Activated CD8-positive, alpha-beta memory T cell treated with anti-CD3 and anti-CD28 coated beads for 48 hours (primary cell): ENCODE measurements around the gene BACE2.
"Not testable (repeated sequence)": the region's sequence is repeated elsewhere in the genome, so short reads cannot be mapped to it uniquely, and the experiment has no call there.

Source experiments
- DNase-seq, 3 experiments: peaks; one replicate each; pipeline ENCODE4 v3.0.0-alpha.2; 2020; ENCODE audit warnings: low read depth in 2 of 3, low spot score in 2 of 3

The BACE2 gene

DNA sequence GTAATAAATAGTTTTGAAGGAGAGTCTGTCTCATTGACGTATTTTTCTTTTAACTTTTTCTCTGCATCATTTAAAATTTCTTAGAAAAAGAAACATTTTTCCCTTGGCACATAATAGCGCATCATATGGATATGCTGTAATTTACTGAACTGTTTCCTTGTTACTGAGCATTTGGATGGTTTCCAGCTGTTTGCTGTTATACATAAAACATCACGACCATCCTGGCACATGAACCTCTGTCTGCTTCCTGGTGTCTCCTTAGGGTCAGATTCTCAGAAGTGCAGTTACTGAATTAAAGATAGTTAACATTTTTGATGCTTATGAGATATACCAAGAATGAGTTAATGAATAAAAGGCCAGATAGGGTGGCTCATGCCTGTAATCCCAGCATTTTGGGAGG lies 67.2 kb downstream of the BACE2 start:
- no peak for DNase-seq

DNA sequence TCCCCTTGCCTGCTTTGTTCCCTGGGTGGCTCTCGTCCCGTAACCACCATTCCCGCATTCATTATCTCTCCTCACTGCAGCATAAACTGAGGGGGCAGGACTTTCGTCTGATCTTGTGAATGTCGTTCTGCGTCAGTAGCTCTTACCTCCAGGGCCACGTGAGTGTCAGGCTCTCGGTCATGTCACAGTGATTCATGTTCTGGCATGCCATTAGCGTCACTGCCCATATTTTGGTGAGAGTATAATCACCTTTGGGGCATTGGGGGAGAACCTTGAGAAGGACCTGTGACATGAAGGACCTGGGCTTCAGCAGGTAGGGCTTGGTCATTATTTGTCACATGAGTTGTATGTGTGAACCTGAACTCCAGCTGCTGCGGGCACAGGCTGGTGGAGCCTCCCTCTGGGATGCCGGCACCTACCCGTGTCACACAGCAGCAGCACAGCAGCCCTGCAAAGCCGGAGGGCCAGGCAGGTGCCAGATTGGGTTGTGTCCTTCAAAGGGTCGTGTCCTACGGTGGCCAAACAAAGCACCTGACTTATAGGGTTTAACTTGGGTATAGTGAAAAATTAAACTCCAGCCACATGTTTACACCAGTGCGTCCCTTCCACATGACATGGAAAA lies 68.5 kb downstream of the BACE2 start:
- no peak for DNase-seq

DNA sequence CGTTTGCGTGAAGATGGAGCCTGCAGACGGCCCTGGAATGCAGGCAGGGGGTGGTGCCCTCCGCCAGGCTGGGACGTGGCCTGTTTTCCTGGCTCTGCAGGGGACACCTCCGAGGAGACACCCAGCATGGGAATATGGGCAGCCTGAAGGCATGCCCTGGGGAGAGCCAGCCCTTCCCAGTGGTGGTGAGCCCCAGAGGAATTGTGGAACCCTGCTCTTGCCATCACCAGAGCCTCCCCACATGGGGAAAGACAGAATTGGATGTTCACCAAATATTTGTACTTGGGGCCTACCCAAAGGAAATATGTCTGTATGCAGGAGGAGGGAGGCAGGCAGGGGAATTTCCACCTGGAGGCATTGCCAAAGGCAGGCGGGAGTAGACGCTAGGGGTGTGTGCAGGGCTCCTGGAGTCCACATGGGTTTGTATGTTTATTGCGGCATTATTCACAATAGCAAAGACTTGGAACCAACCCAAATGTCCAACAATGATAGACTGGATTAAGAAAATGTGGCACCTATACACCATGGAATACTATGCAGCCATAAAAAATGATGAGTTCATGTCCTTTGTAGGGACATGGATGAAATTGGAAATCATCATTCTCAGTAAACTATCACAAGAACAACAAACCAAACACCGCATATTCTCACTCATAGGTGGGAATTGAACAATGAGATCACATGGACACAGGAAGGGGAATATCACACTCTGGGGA lies 70.3 kb downstream of the BACE2 start:
- DNase-seq, result not testable (repeated sequence)

DNA sequence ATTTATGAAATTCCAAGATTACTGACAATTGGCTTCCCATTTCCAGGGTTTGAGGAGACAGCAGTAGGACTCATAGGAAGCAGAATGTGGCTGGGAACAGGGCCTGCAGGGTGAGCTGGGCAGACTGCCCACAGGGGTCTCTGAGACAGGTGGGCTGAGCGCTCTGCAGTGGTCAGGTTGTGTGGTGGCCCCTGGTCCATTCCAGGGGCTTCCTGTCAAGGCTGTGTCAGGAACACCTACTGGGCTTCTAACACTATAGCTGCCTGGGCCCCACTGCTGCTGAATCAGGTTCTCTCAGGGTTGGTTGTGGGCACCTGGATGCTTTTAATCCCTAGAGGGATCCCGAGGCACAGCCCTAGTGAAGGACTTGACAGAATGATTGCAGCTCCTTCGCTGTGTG lies 72.1 kb downstream of the BACE2 start:
- DNase-seq, result no peak

DNA sequence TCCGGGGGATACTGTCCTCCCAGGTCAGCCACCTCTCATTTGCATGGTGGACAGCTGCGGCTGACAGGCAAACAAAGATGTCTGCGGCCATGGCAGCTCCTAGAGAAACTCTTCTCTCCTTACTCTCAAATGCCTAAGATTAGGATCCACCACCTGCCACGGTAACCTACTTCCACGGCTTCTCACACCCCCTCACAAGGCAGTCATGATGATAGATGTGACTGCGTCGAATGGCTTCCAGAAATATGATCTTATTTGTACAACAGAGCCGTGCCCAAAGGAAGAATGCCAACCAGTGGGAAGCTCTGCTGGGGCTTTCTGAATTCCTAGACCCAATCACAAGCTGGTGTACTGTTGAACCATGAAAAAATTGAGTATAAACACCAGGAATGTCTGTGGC lies 73.4 kb downstream of the BACE2 start:
- no peak for DNase-seq

DNA sequence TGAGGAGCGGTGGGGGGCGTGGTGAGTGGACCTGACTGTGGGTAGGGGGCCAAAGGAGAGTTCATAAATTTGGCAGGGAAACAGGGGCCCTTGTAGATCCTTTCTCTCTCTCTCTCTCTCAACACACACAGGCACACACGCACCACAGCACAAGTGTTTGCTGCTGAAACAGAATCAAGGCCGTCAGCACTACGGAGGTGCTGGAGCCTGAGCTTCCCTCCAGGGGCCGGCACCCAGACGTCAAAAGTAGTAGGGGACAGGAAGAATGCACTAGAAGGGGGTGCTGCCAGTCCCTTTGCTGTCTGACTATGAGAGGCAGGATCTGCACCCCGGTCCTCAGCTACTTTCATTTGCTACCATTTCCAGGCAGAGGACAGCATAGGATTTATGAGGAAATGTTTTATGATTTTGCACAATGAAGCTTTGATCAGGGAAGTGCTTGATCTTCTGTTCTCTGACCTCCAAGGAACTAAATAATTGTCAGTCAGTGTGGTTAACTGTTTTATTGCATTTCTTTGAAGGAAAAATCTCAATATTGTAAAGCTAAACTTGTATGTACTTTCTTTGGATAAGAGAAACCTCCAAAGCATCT lies 74.4 kb downstream of the BACE2 start:
- no peak for DNase-seq

DNA sequence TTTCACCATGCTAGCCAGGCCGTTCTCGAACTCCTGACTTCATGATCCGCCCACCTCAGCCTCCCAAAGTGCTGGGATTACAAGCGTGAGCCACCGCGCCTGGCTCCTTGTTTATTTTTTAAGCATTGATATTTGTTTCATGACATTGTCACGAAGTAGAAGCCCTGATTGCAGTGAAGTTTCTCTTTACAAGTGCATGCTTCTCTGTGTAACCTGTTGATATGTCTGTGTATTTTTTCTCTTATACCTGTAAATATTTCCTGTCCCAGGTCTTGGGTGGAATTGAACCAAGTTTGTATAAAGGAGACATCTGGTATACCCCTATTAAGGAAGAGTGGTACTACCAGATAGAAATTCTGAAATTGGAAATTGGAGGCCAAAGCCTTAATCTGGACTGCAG lies 75.1 kb downstream of the BACE2 start:
- no peak for DNase-seq

DNA sequence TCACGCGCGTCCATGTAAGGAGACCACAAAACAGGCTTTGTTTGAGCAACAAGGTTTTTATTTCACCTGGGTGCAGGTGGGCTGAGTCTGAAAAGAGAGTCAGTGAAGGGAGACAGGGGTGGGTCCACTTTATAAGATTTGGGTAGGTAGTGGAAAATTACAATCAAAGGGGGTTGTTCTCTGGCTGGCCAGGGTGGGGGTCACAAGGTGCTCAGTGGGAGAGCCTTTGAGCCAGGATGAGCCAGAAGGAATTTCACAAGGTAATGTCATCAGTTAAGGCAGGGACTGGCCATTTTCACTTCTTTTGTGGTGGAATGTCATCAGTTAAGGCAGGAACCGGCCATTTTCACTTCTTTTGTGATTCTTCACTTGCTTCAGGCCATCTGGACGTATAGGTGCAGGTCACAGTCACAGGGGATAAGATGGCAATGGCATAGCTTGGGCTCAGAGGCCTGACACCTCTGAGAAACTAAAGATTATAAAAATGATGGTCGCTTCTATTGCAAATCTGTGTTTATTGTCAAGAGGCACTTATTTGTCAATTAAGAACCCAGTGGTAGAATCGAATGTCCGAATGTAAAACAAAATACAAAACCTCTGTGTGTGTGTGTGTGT lies 76.4 kb downstream of the BACE2 start:
- not testable (repeated sequence) for DNase-seq

DNA sequence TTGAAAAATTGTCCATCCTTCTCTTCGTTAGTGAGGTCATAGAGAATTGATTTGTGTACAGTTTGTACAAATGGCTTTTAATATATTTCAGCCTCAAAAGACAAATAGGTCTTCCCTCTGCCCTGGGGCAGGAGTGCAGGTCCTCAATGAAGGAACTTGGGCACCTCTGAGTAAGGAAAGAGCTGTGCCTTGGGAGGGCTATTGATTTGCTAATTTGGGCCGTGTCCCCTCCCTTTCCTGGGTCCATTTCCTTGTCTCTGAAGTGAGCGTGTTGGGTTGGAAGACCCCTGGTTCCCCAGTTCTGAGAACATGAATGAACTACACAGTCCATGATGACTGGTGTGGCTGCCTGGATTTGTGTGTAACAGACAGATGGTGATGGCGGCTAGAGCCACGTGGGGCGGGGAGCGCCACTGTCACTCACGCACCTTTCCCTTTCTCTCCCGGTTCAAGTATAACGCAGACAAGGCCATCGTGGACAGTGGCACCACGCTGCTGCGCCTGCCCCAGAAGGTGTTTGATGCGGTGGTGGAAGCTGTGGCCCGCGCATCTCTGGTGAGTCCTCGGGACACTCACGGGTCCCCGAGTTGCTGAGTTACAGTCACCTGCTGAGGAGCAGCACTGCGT lies 77.7 kb downstream of the BACE2 start:
- no peak for DNase-seq

DNA sequence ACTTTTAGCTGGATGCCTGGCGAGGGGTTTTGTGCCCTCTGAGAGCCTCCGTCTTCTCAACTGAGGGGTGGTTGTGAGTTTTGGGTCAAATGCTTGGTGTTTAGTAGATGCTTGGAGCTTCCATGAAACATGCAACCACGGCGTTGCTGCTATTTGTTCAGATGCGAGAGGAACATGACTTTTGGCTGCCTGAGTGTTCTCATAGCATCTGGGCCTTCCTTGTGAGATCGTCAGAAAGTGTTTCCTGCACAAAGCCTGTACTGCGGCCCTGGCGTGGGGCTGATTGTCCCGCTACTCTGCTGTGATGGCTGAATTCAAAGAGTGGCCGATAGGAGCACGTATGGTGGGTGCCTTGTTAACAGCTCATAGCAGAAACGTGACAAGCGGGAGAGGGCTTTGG lies 78.8 kb downstream of the BACE2 start:
- no peak for DNase-seq

DNA sequence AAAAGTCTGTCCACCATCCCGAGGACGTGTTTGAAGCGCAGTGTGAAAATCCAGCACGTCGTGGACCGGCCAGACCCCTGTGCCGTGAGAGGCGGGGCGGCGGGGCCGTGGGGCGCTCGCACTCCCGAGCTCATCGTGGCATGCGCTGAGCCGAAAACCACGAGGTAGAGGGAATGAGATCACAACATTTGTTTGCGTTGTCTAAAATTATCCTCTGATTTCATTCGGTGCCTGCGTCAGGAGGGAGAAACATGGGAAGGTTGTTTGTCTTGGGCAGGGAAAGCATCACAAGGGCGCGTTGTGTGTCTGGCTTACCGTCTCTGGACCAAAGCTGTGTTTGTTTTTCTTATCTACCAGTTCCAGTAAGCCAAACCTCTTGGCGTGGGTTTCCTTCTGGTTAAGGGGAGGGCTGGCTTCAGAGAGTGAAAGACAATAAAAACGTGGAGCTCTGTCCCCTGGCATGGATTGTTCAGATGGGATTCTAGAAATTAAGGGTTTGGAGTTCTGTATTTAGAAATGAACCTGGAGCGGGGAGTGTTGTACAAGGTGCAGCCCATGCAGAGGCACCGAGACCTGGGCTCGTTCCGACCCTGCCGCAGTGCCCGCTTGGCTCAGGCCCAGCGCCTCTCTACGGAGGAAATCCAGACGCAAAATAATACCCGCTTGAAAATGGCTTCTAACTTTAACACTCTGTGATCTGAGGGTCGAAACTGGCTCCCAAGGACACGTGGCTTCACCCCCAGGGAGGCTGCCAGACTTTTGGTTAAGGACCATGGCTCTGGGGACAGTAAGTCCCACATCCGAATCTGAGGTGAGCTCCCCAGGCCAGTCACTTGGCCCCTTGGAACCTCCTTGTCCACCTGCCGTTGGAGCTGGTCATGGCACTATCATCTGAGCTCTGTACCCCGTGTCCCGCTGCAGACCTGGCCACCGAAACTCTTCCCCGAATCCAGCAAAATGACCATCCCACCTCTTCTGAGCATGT lies 79.9 kb downstream of the BACE2 start:
- DNase-seq, result no peak

DNA sequence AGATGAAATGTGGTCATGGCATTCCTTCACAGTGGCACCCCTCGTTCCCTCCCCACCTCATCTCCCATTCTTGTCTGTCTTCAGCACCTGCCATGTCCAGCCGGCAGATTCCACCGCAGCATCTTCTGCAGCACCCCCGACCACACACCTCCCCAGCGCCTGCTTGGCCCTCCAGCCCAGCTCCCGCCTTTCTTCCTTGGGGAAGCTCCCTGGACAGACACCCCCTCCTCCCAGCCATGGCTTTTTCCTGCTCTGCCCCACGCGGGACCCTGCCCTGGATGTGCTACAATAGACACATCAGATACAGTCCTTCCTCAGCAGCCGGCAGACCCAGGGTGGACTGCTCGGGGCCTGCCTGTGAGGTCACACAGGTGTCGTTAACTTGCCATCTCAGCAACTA lies 81.5 kb downstream of the BACE2 start:
- DNase-seq, result no peak

DNA sequence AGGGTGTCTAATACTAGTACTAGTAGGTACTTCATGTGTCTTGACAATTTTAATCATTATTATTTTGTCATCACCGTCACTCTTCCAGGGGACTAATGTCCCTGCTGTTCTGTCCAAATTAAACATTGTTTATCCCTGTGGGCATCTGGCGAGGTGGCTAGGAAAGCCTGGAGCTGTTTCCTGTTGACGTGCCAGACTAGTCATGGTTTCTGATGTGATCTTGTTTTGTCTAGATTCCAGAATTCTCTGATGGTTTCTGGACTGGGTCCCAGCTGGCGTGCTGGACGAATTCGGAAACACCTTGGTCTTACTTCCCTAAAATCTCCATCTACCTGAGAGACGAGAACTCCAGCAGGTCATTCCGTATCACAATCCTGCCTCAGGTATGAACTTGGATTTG lies 82.6 kb downstream of the BACE2 start:
- no peak for DNase-seq

DNA sequence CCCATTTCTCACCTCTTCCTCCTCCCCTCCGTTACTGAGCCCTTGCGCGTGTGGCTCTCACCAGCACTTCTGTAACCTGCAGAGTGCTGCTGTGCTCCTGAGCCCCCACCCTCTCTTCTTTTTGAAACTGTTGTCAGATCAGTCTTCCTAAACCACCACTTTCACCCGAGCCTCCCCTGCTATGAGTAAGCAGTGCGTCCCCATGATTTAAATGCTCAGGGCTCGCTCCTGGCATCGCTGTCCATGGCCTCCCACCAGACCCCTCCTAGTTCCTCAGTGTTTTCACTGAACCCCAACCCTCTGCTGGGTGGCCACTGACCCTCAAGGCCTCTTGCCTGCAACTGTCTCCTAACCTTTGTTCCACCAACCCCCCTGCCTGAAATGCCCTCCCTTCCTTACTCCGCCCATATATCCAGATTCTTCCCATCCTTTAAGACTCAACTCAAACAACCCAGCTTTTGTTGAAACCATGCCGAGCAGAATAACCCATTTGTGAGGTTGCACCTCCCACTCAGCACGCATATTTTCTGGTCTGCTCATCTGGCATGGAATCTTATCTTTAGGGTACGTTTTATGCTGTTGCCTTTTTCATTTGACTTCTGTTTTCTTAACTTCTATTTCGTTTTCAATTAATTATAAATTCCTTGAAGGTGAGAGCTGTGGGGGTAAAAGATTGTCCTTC lies 84.1 kb downstream of the BACE2 start:
- DNase-seq, result no peak

DNA sequence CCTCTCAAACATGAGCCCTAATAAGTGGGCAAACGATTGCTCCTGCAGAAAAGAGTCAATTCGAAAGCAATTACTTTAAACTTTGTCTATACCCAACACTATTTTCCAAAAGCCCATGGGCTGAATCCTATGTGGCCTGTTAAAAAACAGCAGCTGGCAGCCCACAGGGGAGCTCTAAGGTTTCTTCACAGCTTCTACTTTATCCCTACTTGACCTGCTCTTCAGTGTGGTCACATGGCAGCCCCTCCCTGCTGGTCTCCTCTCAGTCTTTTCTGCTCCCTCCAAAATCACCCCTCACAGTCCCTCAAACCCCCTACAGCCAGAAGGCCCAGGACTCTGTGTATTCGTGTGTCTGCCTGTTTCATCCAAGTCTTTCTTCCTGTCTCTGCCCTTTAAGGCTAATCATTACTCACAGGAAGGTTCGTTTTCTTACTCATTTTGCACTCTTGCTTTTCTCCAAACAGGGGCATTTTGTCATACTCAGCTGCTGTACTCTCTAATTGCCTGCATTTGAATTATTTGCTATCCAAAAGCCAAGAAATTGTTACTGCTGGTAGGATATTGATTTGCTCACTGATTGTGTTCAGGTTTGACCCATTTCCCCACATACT lies 86.2 kb downstream of the BACE2 start:
- no peak for DNase-seq

DNA sequence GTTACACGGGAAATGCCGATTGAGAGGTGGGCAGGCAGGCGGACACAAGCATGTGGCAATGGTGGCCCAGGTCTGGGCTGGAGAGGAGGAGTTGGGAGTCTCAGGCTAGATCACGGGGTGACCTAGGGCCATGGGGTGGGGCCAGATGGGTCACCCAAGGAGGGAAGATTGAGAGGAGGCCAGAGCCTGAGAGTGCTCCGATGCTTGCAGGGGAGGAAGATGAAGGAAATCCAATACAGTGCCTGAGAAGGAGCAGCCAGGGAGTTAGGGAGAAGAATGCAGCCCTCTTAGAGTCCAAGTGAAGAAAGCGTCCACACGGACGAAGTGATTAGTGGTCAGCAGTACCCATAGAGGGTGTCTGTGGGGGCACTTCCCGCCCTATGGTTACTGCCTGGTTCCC lies 87.2 kb downstream of the BACE2 start:
- DNase-seq, result no peak

DNA sequence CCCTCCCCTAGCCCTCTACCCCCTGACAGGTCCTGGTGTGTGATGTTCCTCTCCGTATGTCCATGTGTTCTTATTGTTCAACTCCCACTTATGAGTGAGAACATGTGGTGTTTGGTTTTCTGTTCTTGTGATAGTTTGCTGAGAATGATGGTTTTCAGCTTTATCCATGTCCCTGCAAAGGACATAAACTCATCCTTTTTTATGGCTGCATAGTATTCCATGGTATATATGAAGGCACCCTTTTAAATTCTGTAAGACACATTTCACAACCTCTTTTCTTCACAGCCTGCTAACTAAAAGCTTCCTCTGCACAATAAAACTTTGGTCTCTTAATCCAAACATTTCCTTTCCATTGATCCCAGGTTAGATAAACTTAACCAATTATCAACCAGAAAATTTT lies 88.3 kb downstream of the BACE2 start:
- DNase-seq, result not testable (repeated sequence)

DNA sequence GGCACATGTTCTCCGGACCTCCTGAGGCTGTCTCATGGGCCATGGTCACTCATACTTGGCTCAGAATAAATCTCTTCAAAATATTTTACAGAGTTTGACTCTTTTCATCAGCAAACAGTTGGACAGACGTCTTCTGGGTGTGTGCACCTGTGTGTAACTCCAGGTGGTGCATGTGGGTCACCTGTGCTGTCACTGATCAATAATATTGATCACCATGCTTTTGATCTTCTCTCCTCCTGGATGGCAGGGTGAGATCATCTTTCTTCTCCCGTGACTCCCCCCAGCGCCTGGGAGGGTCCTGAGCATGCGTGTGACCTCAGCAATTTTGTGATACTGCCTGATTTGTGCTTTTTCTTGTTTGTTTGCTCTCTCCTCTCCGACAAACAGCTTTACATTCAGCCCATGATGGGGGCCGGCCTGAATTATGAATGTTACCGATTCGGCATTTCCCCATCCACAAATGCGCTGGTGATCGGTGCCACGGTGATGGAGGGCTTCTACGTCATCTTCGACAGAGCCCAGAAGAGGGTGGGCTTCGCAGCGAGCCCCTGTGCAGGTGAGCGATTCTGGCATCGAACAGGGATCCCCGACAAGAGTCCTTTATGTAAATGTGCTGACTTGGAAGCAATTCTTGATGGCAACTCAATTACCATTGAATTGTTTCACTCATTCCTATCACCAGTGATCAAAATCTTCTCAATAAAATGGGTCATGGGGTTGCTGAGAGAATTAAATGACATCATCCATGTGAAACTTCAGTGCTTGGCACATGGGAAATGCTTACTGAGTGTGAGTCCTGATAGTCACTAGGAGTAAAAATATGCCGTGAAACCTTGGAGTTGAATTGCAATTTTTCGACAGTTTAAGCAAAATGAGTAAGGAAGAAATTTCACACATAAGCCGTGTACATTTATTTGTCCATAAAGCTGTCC lies 89.1 kb downstream of the BACE2 start:
- no peak for DNase-seq

DNA sequence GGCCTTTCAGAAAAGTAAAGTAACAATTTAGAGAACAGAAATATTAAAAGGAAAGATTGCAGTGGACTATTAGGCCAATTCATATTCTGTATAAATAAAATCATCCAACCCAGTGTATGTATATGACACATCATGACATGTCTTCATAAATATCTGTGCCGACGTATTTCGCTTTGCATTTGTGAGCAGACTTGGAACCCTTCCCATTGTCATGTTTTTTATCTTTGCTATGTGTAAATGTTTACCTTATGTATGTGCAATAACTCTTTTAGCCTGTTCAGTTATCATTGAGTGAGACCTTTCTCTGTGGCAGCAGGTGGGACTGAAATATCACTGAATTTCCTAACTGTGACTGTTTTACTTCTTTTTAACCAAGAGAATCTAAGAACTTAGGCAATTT lies 90.7 kb downstream of the BACE2 start:
- no peak for DNase-seq
